Measurements from ENCODE around the gene SCRT2.

Gene SCRT2

DNA sequence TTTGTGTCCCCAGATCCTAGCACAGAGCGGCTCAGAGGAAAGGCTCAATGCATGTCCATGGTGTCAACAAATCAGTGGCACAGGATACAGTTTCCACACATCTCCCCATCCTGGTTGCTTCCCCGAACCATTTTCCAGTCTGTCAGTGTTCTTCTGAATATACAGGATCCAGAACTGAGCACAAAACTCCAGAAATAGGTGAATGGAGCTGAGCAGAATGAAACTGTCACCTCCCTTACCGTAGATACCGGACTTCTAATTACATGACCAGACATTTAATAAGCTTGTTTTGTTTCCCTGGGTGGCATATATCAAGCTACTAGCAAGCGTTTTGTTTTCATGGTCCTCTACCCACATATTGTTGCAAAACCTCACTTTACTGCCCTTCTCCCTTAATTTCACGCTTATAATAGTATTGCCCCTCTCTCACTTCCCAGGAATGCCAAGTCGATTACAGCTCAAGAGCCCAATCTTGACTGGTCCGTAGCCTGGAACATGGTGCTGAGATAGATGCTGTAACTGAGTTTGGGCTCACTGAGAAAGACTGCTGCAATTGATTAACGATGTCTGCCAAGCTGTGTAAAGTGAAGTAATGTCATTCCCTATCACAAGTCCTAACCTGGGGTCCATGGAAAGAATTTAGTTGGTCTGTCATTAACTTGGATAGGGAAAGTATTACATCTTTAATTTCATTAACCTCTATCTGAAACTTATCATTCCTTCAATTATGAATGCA is 12.0 kb upstream of the SCRT2 start:
- DNase-seq (ENCODE audit: low read depth), result no peak
- TF ChIP-seq, protein P1, sequence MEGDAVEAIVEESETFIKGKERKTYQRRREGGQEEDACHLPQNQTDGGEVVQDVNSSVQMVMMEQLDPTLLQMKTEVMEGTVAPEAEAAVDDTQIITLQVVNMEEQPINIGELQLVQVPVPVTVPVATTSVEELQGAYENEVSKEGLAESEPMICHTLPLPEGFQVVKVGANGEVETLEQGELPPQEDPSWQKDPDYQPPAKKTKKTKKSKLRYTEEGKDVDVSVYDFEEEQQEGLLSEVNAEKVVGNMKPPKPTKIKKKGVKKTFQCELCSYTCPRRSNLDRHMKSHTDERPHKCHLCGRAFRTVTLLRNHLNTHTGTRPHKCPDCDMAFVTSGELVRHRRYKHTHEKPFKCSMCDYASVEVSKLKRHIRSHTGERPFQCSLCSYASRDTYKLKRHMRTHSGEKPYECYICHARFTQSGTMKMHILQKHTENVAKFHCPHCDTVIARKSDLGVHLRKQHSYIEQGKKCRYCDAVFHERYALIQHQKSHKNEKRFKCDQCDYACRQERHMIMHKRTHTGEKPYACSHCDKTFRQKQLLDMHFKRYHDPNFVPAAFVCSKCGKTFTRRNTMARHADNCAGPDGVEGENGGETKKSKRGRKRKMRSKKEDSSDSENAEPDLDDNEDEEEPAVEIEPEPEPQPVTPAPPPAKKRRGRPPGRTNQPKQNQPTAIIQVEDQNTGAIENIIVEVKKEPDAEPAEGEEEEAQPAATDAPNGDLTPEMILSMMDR (IDR thresholded peaks at IDR 0.05; ENCODE audit: control insufficient read depth, insufficient read depth, low read depth, low read length, missing control alignments), result no peak
- no peak overlapping the region for H3K4me3 ChIP-seq (ENCODE audit: control insufficient read depth, low read depth, low read length)

DNA sequence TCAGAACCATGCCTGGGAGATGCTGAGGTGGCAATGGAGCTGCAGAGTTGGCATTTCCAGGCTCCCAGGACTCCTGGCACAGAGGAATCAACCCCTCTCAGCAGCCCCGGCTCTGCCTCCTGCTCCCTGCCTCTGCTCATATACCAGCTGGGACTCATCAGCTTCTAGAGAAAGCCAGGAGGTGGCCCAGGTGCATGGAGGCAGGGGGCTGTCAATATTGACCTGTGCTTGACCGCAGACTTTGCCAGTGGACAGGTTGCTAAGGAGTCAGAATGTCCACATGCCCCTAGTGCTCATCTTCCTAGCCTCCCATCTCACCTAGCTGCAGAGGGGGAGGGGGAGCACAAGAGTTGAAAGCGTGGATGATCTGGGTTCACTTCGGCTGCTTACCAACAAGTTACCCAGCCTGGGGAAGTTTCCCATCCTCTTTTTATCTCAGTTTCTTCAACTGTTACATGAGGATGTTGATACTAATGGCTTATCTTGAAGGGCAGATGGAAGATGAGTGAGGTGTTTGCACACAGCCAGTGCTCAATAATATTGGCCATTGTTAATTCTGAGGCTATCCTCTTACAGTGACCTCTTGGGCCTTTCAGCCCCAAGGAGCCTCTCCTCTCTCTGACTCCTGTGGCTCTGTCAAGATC is 9.2 kb upstream of the SCRT2 start:
- H3K4me3 ChIP-seq (ENCODE audit: control insufficient read depth, low read depth, low read length), result no peak overlapping the region
- DNase-seq (ENCODE audit: low read depth), result no peak
- TF ChIP-seq, protein P1 (IDR thresholded peaks at IDR 0.05; ENCODE audit: control insufficient read depth, insufficient read depth, low read depth, low read length, missing control alignments), result no peak

DNA sequence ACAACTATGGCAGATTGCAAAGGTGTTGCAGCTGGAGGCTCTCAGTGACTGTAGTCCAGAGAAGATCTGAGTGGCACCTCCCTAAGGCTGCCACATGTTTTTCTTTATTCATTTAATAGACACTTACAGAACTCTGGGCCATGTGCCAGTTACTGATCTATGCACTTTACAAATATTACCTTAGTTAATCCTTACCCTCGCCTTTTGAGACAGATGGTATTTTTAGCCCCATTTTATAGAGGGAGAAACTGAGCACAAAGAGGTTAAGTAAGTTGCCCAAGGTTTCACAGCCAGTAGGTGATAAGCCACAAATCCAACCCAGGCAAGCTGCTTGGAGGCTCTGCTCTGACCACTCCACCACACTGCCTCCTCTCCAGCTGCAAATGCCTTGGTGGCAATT is 6.5 kb upstream of the SCRT2 start:
- no peak for DNase-seq (ENCODE audit: low read depth)
- TF ChIP-seq, protein P1 (IDR thresholded peaks at IDR 0.05; ENCODE audit: control insufficient read depth, insufficient read depth, low read depth, low read length, missing control alignments), result no peak
- H3K4me3 ChIP-seq (ENCODE audit: control insufficient read depth, low read depth, low read length), result no peak overlapping the region

DNA sequence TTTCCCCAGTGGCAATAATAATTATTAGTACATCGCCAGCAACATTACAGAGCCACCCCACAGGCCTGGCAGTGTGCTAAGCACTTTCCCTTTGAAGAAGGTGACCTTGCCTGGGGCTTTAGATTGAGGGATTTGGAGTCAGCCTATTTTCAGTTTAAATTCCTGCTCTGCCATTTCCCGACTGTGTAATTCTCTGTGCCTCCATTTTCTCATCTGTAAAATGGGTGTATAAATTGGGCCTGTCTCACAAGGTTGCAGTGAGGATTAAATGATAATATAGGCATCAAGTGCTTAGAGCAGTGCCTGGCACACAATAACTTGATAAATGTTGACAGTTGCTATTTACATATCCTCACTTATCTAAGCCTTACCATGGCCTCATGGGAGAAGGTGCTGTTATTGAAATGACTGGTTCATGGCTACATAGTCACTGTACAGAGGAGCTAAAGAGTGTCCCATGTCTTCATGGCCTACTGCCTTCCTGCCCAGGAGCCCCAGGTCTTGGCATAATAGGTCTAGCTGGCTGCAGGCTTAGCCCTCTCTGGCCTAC is 5.1 kb upstream of the SCRT2 start:
- TF ChIP-seq, protein P1 (IDR thresholded peaks at IDR 0.05; ENCODE audit: control insufficient read depth, insufficient read depth, low read depth, low read length, missing control alignments), result no peak
- H3K4me3 ChIP-seq (ENCODE audit: control insufficient read depth, low read depth, low read length), result no peak overlapping the region
- DNase-seq (ENCODE audit: low read depth), result no peak

DNA sequence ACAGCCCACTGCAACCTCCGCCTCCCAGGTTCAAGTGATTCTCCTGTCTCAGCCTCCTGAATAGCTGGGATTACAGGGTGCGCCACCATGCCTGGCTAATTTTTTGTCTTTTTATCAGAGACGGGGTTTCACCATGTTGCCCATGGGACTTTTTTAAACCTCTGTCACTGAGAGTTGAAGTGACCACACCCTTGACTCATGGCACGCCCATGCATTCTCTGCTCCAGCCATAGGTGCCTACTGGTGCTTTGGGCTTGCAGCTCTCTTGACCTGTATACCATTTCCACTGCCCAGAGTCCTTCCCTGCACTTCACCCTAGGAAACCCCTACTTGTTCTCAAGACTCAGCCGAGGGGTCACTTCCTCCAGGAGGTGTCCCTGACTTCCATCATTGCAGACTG is 2.4 kb upstream of the SCRT2 start:
- no peak for DNase-seq (ENCODE audit: low read depth)
- TF ChIP-seq, protein P1 (IDR thresholded peaks at IDR 0.05; ENCODE audit: control insufficient read depth, insufficient read depth, low read depth, low read length, missing control alignments), result no peak
- no peak overlapping the region for H3K4me3 ChIP-seq (ENCODE audit: control insufficient read depth, low read depth, low read length)

DNA sequence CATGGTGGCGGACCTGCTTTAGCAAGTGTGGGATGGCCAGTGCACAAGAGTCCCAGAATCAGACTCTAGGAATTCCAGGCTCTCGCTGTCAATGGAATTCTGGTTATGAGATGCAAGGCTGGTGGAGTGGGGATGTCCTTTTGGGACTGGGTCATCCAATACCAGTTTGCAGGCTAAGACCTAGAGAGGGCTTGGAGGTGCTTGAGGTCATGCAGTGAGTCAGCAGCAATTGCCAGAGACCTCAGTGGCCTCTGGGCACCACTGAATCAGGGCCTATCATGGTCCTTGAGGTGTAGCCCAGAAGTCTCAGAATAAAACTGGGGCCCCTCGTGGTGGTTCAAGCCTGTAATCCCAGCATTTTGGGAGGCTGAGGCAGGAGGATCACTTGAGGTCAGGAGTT is 1.4 kb upstream of the SCRT2 start:
- TF ChIP-seq, protein P1 (IDR thresholded peaks at IDR 0.05; ENCODE audit: control insufficient read depth, insufficient read depth, low read depth, low read length, missing control alignments), result no peak
- no peak for DNase-seq (ENCODE audit: low read depth)

More for the DNA sequence above, 1.4 kb upstream of the SCRT2 start:
- H3K4me3 ChIP-seq (ENCODE audit: control insufficient read depth, low read depth, low read length), result no peak overlapping the region
